ENCODE results near the gene FAM174A.
A peak's percentile ranks its signal among the peaks of the same experiment; 100 is the strongest.

FAM174A gene

DNA sequence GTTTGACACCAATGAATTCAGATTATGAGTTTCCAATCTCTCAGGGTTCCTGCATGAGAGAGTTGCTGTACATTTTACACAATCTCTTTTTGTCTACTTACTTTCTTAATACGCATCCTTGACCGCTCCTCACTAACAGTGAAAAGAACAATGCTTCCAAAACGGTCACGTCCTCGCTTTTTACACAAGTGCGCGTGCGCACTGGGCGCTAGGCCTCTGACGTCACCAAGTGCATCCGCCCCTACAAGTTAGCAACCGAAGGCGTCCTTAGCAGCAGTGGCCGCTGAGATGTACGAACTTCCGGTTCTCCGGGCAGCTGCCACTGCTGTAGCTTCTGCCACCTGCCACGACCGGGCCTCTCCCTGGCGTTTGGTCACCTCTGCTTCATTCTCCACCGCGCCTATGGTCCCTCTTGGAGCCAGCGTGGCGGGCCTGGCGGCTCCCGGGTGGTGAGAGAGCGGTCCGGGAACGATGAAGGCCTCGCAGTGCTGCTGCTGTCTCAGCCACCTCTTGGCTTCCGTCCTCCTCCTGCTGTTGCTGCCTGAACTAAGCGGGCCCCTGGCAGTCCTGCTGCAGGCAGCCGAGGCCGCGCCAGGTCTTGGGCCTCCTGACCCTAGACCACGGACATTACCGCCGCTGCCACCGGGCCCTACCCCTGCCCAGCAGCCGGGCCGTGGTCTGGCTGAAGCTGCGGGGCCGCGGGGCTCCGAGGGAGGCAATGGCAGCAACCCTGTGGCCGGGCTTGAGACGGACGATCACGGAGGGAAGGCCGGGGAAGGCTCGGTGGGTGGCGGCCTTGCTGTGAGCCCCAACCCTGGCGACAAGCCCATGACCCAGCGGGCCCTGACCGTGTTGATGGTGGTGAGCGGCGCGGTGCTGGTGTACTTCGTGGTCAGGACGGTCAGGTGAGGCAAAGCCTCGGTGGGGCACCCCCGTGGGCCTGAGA is at the start of gene FAM174A:
Gene FAM174A, plus strand, starts transcription at position 315 of the 946 bp plus-strand sequence. Its CDS starts 157 bp downstream, at position 472.
- DNase-seq (ENCODE audit: extremely low spot score, insufficient read length, low read depth) (peak; percentile 64), FAIRE-seq (peak; percentile 99)

GRCh38 chr5:100493996-100494395 is 41.2 kb upstream of the FAM174A start:
- FAIRE-seq (no peak), DNase-seq (ENCODE audit: extremely low spot score, insufficient read length, low read depth) (no peak)

- FAIRE-seq (no peak), DNase-seq (ENCODE audit: extremely low spot score, insufficient read length, low read depth) (no peak)
These were observed 38.9 kb upstream of the FAM174A start for GRCh38 chr5:100496296-100496695.

DNA sequence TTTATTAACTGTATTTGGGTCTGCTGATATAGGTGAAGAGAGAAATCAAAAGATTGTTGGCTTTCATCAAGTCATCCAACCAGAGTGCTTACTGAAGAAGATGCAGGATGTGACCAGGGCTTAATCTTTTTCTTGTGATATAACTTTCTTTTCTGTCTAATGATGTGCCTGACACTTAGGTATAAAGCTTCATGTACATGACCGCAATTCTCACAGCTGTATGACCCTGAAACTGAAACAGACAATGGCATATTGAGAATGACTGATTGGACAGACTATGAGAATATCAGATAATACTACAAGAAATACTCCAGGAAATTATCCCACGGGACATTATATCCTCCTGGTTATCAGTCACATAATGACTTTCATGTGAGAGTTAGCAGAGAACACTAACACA is 32.5 kb upstream of the FAM174A start:
- FAIRE-seq (no peak), DNase-seq (ENCODE audit: extremely low spot score, insufficient read length, low read depth) (no peak)

GRCh38 chr5:100505984-100506670 is 29.0 kb upstream of the FAM174A start:
- FAIRE-seq, result no peak
- no peak for DNase-seq (ENCODE audit: extremely low spot score, insufficient read length, low read depth)

DNA sequence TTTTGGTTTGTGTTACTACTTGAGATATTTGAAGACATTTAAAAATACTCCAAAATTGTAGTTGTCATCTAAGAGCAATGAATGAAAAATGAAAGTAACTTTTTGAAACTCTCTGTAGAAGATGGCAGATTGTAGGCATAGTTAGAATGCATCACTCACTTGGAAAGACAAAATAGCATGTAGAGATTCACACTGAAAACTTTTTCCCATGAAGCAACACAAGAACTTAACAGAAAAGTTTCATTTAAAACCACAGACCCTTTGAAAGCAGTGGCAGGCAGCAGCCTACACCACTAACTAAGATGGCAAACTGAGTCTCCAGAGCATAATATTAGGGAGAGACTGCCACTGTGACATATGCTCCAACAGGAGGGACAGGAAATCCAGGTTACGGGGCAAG is 18.9 kb upstream of the FAM174A start:
- DNase-seq (ENCODE audit: extremely low spot score, insufficient read length, low read depth) (no peak), FAIRE-seq (peak; percentile 45)

- FAIRE-seq (no peak), DNase-seq (ENCODE audit: extremely low spot score, insufficient read length, low read depth) (no peak)
These were observed 17.7 kb upstream of the FAM174A start for GRCh38 chr5:100517301-100517974.

GRCh38 chr5:100518377-100518776 is 16.8 kb upstream of the FAM174A start:
- FAIRE-seq, result no peak
- no peak for DNase-seq (ENCODE audit: extremely low spot score, insufficient read length, low read depth)

DNA sequence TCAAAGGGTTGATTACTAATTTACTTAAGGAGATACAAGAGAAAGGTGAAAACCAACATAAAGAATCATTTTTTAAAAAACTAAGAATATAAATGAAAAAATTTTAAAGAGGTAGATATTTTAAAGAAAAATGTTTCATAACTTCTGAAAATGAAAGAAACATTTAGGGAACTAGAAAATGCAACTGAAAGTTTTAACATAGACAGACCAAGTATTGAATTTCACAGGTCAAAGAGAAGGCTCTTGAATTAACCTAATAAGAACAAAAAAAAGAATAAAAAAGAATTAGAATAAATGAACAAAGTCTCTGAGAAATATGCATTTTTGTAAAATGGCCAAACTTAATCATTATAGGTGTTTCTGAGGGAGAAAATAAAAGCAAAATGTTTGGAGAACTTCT is 16.1 kb upstream of the FAM174A start:
- DNase-seq (ENCODE audit: extremely low spot score, insufficient read length, low read depth) (no peak), FAIRE-seq (no peak)

DNA sequence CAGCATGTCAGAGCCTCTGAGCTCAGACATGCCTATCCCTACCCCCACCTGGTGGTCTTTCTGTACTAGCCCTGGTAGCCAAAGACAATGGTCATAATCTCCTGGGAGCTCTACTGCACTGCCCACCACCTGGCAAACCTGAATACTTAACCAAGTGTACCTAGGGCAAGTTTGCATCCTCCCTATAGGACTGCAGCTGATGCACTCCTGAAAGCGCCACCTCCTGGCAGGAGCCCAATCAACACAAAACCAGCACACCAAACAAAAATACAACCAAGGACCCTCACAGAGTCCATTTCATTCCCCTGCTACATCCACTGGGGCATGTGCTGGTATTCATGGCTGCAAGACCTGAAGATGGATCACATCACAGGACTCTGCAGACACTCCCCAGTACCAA is 14.8 kb upstream of the FAM174A start:
- FAIRE-seq, result no peak
- no peak for DNase-seq (ENCODE audit: extremely low spot score, insufficient read length, low read depth)

DNA sequence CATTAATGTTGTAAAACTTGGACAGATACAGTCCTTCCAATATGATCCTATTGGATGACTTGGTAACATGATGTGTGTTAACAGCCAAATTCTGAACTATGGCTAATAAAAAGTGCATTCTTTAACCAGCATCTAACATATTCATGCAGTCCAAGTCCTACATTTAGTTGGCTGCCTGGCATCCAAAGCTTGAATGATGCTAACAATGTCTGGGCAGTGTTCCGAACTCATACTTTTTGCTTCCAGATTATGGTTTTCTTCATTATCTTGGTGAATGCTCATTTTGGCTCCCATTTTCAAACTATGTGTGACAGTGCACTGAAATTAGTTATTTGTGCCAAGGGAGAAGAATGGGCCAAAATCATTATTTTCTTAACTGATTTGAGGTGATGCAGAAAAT is 2.8 kb downstream of the FAM174A start:
- DNase-seq (ENCODE audit: extremely low spot score, insufficient read length, low read depth) (no peak), FAIRE-seq (no peak)

DNA sequence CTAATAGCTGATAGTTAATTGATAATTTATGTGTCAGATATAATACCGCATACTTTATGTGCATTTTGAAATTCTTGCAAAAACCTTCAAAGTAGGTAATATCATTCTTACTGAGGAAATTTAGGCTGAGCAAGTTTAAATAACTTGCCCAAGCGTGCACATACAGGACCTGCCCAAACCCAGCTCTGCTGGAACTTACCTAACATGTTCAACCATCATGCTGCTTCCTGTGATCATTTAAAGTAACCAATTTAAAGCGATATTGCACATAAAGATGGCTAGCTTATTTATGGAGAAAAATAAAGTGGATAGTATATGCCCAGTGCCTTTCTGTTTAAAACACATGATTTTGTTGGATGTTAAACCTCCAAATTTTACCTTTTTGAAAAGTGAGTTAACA is 4.3 kb downstream of the FAM174A start:
- no peak for DNase-seq (ENCODE audit: extremely low spot score, insufficient read length, low read depth)
- no peak for FAIRE-seq

DNA sequence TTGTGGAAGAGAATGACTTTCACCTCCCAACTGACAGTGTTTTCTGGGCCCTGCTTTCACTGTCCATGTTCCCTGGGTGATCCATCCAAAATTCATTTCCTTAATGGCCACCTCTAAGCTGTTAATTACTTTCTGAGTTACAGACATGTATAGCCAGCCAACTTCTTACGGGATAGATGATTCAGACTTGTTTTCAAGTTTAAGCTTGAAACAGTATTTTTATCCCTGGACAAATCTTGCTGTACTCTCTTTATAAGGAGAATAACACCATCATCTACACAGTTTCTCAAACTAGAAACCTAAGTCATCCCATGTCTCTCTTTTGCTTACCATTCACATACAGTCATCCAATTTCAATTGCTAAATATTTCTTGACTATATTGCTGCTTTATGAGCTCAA is 6.9 kb downstream of the FAM174A start:
- DNase-seq (ENCODE audit: extremely low spot score, insufficient read length, low read depth), result no peak
- FAIRE-seq, result no peak

- DNase-seq (ENCODE audit: extremely low spot score, insufficient read length, low read depth), result no peak
- FAIRE-seq, result no peak
These were observed 10.8 kb downstream of the FAM174A start for GRCh38 chr5:100546001-100546400.

- FAIRE-seq (peak; percentile 81), DNase-seq (ENCODE audit: extremely low spot score, insufficient read length, low read depth) (no peak)
These were observed 15.4 kb downstream of the FAM174A start for GRCh38 chr5:100550531-100551051.

GRCh38 chr5:100551183-100551582 is 16.0 kb downstream of the FAM174A start:
- DNase-seq (ENCODE audit: extremely low spot score, insufficient read length, low read depth) (no peak), FAIRE-seq (no peak)

DNA sequence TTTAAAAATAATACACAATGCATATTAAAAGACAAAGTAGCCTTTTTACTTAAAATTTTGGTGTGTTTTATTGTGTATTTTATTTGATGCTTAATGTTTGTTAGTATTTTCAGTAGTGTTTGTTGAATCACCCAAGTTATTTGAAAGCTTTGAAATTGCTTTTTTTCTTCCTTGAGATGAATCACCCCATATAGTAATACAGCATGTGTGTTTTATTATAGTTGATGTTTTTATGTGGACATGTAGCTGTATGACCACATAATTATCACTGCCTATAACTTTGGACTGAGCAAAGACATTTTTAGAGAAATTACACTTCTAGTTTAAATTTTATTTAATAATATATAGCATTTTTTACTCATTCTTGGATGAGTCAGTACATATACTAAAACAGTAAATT is 18.0 kb downstream of the FAM174A start:
- FAIRE-seq (no peak), DNase-seq (ENCODE audit: extremely low spot score, insufficient read length, low read depth) (no peak)

DNA sequence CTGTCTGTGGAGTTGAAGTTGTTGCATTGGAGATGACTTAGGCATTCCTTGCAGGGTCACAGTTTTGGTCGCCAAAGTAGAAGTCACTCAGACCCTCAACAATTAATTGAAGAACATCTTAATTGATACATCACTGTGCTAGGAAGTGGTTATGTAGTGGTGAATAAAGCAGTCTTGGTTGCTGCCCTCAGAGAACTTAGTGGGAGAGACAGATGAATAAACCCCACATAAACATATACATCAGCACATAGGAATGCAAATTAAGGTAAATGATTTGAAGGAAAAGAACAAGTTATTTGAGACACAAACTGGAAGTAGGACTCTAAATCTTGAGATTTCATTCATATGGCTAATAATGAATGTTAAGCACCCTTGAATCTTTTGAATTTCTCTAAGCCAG is 25.7 kb downstream of the FAM174A start:
- no peak for FAIRE-seq
- no peak for DNase-seq (ENCODE audit: extremely low spot score, insufficient read length, low read depth)

GRCh38 chr5:100562821-100563220 is 27.6 kb downstream of the FAM174A start:
- DNase-seq (ENCODE audit: extremely low spot score, insufficient read length, low read depth), result no peak
- no peak for FAIRE-seq

- DNase-seq (ENCODE audit: extremely low spot score, insufficient read length, low read depth) (no peak), FAIRE-seq (no peak)
These were observed 31.4 kb downstream of the FAM174A start for GRCh38 chr5:100566382-100567141.

Measured in GM18507 (cell line).